ENCODE measurements around the gene LPAR6.
A peak's percentile ranks its signal among the peaks of the same experiment; 100 is the strongest.

The LPAR6 gene

DNA sequence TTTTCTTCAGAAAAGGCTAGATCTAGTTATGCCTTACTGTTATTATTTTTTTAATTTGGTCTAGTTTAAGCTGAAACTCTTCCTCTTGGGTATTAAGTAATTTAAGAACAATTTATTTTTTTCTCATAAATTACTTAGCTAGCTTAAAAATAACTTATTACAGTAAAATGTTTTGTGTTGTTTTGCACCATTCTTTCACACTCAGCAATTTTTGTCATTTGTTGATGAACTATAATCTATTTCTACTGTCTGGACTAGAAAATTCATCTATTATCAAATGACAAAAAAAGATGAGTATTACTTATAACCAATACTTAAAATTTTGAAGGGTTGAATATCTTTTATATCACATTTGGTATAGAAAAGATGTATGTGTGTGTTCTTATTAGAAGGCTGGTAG lies 1.6 kb upstream of the LPAR6 start:
- no peak for DNase-seq (ENCODE audit: low read depth)

DNA sequence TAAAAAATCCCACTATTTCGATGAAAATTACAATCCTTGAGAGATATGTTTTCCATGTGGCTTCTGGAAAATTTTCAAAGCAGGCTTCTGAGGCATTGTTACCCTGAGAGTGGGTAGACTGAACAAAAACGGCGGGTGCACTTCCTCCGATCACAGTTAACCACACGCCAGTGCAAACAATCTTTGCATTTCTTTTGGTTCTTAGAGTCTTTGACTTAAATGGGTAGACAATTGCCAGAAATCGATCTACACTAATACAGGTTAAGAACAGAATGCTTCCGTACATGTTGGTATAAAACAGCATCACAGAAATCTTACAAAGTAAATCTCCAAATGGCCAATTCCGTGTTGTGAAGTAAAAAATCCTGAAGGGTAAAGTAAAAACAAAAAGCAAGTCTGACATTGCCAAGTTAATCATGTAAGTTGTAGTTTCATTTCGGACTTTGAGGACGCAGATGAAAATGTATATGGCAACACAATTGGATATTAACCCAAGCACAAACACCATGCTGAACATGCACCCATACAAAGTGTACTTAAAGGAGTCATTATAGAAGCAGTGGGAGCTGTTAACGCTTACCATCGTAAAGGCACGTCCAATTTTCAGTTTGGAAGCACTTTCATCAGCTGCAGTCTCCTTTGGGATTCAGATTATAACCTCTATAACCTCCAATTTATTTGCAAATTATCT lies 927 bp downstream of the LPAR6 start:
- peak; percentile 44 for DNase-seq (ENCODE audit: low read depth)

GRCh38 chr13:48411147-48411794 lies 1.6 kb downstream of the LPAR6 start:
- no peak for DNase-seq (ENCODE audit: low read depth)

- DNase-seq (ENCODE audit: low read depth), result no peak
Measured at GRCh38 chr13:48410199-48410598, 2.7 kb downstream of the LPAR6 start.

- no peak for DNase-seq (ENCODE audit: low read depth)
Measured at GRCh38 chr13:48405875-48406274, 7.0 kb downstream of the LPAR6 start.

DNA sequence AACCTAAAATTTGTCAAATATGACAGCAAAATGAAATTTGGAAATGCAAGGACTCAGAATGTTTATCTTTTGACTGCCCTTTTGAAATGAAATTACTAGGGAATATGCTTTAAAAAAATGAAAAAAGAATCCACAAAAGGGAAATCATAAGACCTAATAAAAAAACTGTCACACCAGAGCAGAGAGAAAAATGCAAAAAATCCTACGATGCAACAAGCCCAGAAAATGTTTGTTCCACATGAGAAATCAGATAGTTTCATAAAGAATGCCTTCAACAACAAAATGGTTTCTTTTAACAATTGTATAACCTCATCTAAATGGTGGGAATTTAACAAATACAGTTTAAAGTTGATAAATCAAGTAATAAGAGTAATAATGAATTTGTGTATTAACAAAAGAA lies 8.0 kb downstream of the LPAR6 start:
- peak; percentile 43 for DNase-seq (ENCODE audit: low read depth)

- no peak for DNase-seq (ENCODE audit: low read depth)
Measured at GRCh38 chr13:48403913-48404312, 9.0 kb downstream of the LPAR6 start.

- peak; percentile 20 for DNase-seq (ENCODE audit: low read depth)
Measured at GRCh38 chr13:48403151-48403631, 9.7 kb downstream of the LPAR6 start.

DNA sequence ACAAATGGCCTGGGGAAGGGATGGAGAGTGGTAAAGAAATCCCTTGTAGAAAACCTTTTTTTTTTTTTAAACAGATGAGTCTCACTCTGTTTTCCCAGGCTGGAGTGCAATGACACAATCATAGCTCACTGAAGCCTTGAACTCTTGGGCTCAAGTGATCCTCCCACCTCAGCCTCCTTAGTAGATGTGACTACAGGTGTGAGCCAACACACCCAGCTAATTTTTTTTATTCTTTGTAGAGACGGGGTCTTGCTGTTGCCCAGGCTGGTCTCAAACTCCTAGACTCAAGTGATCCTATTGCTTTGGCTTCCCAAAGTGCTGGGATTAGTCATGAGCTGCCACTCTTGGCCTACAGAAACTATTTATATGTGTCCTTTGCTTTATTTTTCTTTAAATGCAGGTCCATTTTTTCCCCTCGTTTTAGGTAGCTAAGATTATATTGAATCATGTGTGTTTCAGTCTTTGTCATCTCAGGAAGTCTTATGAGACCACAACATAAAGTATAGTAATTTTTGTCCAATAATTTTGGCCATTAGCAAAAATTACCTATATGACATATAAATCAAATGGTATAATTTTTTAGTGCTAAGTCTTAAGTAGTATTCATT lies 10.5 kb downstream of the LPAR6 start:
- peak; percentile 18 for DNase-seq (ENCODE audit: low read depth)

GRCh38 chr13:48401480-48401879 lies 11.4 kb downstream of the LPAR6 start:
- peak; percentile 54 for DNase-seq (ENCODE audit: low read depth)

- peak; percentile 92 for DNase-seq (ENCODE audit: low read depth)
Measured at GRCh38 chr13:48400850-48401291, 12.0 kb downstream of the LPAR6 start.

- peak; percentile 28 for DNase-seq (ENCODE audit: low read depth)
Measured at GRCh38 chr13:48400090-48400694, 12.7 kb downstream of the LPAR6 start.

DNA sequence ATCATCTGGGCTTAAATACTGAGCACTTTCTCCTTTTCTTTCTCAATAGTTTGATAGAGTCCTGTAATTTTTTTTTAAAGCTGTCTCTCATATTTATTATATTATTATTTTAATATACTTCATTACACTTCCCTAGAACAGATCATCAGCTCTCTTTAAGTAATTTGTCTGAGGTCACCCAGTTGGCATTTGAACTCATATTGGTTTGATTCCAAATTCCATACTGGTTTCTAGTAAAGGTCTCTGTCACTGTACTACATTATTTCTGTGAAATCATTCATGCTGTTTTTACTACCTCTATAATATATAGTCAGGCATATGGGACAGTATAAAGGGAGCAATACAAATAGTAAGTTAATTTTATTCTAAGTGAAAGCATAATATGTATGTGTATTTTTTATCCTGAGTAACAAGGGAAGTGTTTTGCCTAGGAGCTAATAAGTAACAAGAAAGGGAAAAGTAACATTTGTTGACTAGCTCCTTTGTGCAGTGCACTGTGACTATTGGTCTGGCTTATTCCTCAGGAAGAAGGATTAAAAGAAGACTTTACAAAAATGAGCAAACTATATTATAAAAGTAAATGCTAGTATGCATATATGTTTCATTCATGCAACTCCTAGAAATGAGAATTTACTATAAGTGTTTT lies 14.3 kb downstream of the LPAR6 start:
- DNase-seq (ENCODE audit: low read depth), result peak; percentile 60

GRCh38 chr13:48397744-48398143 lies 15.2 kb downstream of the LPAR6 start:
- DNase-seq (ENCODE audit: low read depth), result no peak

DNA sequence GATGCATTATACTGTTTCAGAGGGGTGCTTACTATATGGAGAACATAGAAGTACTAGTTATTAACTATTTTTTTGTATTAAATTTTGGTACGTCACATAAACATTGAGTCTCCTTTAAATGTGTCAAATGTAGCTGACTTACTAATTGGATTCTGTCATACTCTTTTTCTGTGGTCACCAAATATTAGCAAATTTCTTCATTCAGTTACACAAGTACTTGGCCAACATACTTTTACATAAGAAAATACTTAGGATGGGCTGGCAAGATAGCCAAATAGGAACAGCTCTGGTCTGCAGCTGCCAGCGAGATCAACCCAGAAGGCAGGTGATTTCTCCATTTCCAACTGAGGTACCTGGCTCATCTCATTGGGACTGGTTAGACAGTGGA lies 19.2 kb downstream of the LPAR6 start:
- no peak for DNase-seq (ENCODE audit: low read depth)

DNA sequence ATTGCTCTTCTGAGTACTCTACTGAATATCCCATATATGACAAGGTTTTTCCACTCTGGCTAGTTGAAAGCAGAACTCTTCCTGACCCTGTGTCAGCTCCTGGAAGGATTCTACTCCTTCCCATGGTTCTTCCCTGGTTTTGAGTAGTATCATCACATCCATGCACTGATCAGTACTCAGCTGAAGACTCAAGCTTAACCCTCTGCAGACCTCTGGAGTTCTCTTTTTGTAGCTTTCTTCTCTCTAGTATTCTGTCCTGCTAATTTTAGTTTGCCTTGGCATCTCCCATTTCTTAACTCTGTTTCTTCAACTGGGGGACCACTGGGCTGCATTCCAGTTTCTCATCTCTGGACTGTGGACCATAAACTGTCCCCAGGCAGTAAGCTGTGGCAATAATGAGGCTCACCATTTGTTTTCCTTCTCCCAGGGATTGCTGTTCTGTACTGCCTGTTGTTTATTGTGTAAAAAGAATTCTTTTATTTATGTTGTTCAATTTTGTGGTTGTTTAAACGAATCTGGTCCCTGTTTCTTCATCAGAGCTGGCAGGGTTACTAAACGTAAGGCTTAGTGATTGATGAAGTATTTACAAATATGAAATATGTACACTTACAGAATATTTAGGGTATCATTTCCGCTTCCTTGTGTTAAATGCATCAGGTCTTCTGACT lies 19.7 kb downstream of the LPAR6 start:
- no peak for DNase-seq (ENCODE audit: low read depth)

DNA sequence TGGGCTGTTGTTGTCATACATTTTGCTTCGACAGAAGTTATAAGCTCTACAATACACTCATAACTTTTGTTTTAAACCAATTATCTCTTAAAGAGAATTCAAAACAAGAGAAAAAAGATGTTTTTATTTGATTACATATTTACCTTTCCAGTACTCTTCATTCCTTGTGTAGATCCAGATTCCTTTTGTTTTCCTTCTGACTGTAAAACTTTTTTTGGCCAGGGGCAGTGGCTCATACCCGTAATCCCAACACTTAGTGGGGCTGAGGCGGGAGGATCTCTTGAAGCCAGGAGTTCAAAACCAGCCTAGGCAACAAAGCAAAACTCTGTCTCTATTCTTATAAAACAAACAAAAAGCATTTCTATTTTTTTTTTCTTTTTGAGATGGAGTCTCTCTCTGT lies 21.7 kb downstream of the LPAR6 start:
- no peak for DNase-seq (ENCODE audit: low read depth)

DNA sequence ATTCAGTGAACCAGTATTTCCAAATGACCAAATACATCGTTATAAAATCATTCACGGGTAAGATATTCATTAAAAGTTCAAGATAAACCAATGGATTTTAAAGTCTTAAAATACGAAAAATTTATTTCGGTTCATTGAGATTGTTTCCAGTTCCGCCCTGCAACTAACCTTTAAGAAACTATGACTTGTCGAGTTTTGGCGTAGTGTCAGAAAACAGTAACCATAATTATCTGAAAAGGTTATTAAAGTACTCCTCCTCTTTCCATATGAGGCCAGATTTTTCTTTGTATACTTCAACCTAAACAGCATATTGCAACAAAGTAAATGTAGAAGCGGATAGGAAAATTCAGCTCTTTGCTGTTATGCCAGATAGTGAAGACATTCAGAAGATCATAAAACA lies 26.1 kb downstream of the LPAR6 start:
- no peak for DNase-seq (ENCODE audit: low read depth)

DNA sequence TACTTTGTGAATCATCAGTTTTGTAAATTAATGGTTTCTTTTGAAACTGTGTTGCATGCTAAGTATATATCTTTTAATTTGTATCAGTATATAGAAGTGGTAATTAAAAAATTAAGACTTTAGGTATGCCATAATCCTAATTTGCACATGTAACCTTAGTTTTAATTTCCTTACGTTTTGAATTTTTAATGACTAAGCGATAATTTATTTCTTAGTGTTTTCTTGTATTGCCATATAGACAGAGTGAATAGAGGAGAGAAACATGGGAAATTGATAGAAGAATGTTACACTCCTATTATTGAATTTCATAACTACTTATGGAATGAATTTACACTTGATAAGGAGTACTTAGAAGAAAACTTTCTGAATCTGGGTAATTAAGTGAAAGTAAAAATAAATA lies 29.5 kb downstream of the LPAR6 start:
- no peak for DNase-seq (ENCODE audit: low read depth)

GRCh38 chr13:48380581-48380980 lies 32.3 kb downstream of the LPAR6 start:
- no peak for DNase-seq (ENCODE audit: low read depth)

- no peak for DNase-seq (ENCODE audit: low read depth)
Measured at GRCh38 chr13:48377857-48378256, 35.1 kb downstream of the LPAR6 start.

DNA sequence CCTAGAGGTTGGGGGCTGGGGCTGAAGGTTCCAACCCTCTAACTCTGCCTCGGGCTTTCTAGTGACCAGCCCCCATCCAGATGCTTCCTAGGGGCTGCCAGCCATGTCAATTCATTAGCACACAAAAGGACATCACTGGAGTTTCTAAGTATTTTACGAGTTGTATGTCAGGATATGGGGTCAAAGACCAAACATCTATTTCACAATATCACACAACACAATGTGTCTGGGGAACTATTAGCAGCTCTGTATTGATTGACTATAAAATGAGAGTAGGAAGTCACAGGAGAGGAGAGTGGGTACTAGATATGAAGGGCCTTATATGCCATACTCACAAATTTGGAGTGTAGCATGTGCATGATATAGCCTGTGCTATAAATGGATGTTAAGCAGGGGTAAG lies 42.1 kb downstream of the LPAR6 start:
- DNase-seq (ENCODE audit: low read depth), result no peak
